Femur (tissue), 1 donor: ENCODE measurements around the gene CBX8.

ENCODE experiments used
- DNase-seq: peaks from one replicate; pipeline ENCODE4 v3.0.0-alpha.2; 2017

CBX8 gene

DNA sequence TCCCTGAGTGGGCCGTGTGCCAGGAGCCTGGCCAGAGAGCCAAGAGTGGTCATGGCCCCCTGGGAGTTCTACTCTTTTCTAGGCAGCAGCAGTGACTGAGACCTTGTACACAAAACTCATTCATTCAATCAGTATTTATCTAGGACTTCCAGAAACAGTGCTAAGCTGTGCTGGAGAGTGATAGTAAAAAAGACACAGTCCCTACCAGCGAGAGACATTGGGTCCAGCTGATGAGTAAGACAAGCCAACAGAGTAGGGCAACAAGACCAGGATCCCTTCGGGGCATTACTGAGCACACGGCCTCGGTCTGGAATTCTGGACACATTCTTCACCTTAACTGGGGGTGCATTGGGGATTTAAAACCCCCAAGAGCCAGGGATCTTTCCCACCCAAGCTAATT is 22.2 kb upstream of the CBX8 start:
- DNase-seq: no peak

DNA sequence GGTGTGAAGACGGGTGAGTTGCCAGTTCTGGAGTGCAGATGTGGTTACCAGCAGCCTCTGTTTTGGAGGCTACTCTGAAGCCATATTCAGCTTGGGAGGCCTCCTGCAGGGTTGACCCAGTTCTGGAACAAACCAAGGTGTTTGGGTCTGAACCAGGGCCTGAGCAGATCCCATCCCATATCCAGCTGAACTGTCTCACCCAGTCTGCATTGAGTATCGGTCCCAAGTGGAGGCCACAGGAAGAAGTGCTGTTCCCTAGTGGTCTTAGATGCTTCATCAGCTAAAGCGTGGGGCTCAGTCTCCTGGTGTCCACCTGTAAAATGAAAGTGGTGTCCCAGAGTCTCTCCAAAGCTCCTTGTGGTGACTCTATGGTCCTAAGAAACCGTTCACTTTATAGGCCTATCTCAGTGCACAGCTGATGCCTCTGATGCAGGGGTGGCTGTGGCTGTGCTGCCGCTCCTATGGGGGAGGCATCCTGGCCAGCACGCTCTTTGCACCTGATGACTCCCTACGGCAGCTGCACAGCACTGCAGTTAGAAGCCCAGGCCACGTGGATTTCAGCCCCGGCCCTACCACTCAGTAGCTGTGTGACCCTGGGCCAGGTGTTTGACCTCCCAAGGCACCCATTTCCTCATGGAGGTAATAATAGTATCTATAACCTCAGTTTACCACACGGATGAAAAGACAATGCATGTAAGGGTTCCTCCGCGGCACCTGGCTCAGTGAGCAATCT is 21.3 kb upstream of the CBX8 start:
- no peak for DNase-seq

DNA sequence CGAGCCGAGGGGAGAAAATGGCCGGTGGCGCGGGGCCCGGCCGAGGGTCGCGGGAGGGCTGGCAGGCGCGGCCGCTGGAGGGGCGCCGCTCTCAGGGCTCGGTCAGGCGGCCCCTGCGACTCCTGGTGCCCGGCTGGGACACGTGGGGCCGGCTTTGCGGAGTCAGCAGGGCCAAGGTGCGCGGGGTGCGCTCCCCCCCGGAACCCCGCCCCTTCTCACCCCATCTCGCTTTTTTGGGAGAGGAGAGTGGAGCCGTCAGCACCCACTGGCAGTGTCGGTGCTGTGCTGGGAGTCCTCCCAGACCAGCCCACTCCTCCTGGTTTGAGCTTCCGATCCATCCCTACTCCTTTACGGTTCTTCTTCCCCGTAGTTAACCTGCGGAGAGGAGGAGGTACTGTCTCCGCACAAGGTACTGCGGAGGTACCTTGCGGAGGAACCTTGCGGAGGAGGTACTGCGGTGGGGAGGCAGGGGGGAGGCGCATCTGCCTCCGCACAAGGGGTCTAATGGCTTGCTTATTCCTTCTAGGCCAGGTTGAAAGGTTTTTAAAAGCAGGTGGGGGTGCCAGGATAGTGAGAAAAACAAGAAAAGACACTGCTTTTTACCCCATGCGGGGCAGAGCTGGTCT is 19.1 kb upstream of the CBX8 start:
- DNase-seq: no peak

DNA sequence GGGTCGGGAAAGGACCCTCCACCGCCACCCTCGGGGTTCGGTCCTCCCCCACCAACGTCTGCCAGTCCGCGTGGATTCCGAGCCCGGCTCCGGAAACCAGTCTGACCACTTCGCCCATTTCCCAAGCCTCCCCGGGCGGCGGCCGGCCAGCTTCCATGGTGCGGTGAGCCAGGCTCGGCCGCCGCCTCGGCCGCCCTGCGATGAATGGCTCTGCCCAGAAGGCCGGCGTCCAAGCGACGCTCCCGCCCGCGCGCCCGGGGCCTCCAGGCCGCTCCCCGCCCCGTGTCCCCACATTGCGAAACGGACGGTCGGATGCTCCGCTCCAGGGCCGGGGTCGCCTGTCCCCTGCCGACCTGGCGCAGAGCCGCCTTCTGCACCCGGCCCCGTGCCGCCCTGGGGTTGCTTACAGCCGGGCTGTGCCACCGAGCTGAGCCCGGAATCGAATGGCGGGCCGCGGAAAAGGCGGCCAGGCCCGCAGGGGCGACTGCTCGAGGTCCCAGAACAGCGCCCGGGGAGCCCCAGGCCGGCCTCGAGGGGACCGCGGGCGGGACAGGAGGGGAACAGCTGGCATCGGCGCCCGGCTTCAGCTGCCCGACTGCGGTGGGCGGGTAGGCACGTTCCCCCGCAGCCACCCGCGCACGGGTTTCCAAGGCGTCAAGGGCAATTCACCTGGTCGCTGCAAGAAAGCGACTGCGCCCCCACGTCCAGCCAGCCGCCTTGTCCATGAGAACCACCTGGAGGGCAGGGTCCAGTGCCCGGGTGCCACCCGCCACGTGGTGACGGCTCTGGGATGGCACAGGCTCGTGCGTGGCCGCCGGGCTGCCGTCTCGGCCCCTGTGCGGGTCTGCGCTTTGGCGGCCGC is 18.3 kb upstream of the CBX8 start:
- no peak for DNase-seq

DNA sequence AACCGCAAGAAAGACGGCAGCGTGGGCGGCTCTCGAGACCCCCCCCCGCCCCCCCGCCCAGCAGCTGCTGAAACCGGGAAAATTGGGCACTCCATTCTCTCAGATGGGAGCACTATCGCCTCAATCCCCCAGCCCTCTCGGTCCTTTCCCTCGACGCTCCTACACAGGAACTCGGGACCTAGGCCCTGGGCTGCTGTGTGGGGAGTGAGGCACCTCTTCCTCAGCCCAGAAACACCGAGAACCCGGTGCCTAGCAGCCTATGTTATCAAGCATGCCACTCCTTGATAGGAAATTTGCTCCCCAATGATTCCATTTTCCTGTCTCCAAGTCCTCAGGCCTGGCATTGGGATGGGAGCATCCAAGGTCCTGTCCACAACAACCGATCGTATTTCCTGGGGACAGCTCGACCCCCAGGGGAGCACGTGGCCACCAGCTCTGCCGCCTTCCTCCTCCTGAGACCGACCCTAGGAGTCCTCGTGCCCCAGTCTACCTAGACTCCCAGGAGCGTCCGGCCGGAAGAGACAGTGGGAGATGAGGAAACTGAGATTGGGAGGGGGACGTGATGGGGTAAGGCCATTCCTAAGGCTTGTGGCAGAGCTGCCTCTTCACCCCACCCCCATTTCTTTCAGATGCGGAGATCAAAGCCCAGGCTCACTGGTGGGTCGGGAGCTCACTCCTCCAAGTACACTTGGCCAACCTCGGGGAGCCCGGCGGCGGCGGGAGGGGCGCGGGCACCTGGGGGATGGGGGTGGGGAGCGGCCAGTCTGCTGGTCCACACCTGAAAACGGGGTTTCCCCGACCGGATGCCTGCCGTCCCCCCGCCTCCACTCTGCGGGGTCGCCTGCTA is 17.5 kb upstream of the CBX8 start:
- DNase-seq: no peak

DNA sequence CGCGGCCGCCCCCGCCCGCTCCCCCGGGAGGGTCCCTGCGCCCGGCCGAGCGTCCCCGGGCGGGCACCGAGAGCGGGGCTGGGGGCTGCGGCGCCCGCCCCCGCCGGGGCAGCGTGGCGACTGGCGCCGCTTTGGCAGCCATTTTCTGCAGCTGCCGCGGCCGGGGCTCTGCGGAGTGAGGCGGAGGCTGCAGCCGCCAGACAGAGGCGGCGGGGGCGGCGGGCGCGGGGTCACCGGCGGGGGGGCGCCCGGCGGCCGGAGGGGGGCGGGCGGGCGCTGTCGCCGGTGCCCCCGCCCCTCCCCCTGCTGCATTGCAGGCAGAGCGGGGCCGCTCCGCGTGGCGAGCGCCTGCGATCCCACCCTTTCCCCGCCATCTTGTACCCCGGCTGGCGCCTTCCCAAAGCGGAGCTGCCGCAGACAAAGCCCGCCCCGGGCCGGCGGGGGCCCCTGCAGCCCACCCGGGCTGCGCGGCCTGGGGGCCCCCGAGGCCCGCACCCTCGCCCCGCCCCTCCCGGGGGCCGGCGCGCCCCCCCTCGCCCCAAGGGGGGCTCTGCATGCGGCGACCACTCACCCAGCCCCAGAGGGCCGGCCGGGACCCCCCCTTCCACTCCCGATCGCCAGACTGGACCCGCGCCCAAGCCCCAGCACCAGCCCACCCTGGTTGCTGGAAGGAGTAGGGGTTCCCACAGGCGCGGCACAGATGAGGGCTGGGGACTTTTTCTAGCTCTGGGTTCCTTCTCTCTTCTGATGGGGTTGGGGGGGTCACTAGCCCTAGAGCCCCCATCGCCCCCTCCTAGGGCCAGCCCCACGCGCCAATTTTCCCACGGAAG is 16.6 kb upstream of the CBX8 start:
- no peak for DNase-seq

DNA sequence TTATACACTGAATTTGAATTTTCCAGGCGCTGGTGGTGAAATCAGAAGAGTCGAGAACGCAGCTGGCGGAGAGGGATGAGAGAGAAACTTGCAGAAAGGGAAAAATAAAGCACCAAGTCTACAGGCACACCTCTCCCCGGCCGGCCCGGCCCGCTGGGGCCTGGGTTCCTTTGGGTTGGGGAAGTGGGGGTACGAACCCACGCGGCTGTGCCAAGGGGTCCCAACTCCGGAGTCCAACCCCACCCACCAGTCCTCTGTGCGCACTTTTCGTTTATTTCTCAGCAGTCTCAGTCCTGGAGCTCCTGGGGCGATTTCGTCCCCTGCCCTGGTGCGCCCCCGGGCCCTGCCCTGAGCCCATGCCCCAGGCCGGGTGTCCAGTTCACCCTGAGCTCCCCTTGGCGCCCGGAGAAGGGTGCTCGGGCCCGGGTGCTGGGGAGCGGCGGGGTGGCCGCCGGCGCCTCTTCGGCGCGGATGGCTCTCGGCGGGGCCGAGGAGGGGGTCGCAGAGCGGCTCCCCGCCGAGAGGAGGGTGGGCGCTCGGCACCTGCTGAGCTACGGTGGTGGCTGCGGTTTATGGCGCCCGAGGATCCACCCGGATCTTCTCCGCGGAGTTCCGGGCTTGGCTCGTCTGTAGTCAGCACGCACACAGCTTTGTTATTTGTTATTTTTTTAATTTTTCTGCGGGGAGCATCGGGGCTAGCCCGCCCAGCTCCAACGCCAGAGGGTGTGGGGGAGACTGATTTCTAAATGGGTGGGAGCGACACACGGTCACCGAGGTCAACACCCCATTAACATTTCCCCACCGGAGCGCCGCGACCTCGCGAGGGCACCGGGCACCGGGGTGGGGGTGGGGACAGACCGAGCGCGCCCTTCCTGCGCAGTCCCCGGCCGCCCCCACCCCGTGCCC is 15.7 kb upstream of the CBX8 start:
- no peak for DNase-seq

DNA sequence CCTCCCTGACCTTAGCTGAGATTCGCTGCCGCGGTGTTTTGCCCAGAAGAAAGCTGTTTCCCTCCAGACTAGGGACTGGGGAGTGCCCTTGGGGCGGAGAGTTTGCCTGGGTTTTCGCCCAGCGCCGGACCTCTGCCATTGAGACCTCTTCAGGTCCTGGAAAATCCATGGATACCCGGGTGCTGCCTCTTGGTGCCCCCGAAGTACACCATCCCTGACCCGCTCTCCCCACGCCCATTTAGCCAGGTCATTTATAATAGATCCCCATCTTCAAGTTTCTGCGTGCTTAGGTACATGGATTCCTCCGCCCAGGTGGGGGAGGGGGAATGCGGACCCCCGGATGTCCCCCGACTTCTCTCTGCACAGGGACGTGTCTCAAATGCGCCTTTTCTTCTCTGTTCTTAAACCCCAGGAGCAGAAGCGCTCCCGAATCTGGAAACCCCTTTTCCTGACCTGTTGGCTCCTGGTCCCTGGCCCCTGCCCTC is 15.0 kb upstream of the CBX8 start:
- DNase-seq: no peak

DNA sequence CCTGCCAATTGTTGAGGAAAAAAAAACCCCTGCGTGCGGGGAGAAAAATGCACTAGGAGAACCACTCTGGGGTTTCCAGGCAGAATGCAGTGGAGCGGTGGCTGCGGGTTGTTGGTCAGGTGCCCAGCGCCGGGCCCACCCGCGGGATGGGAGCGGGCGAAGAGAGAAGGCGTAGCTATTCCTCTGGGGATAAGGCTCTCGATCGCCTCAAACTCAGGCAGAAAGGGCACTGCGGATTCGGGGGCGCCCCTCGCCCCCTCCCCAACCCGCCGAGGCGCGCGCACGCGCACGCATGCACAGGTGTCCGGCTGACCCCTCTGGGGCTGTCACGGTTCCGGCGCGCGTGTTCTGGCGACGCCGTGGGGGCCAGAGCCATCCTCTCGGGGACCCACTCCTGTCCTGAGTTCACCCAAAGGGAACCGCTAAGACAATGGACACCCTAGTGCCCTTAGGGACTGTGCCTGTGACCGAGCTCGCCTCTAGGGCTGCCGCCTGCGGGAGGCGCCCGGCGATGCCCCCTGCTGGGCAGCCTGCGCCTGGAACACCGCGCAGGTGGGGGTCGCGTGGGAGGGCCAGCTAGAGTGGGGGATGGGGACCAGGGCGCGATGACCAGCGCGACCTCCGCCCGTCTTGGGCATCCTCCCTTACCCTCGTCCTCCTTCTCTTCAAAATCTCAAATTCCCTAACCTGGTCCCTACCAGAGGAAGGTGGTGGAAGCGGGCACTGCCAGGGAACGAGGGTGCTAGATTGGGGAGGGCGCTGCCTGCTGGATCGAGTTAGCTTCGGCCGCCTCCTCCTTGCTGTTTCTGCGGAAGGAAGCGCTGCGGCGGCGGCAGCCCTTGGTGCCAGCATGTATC is 14.4 kb upstream of the CBX8 start:
- no peak for DNase-seq

DNA sequence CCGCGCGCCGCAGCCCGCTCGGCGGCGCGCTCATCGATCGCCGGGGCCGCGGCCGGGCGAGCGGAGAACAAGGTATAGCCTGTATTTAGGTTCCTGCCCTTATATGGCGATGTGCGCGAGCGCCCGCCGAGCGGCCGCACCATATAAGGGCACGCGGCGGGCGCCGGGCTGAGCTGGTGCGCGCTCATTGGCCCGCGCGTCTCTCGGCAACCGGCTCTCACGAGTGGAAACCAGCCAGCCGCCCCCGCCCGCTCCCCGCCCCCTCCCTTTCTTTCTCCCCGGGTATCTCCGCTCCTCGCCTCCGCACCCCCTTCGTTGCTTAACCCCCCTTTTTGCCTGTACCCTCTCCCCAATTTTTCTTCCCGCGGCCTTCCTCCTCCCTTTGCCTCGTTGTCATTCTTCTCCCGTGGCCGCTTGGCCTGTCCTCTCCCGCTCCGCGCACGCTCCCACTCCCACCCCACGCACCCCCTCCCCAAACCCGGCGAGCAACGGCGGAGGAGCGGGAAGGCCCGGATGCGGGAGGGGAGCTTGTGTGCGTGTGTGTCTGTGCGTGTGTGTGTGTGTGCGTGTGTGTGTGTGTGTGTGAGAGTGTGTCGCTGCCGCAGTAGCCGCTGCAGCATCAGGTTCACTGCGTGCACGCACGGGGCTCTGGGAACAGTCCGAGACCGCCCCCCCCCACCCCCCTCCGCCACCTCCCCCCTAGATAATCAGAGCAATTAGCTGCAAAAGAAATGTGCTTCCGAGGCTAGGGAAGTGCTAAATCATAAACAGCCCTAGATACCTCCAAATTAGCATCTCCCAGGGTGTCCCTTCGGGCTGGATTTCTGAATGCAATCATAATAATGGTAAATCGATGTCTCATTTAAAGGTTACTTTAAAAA is 13.5 kb upstream of the CBX8 start:
- DNase-seq: peak; percentile 87

DNA sequence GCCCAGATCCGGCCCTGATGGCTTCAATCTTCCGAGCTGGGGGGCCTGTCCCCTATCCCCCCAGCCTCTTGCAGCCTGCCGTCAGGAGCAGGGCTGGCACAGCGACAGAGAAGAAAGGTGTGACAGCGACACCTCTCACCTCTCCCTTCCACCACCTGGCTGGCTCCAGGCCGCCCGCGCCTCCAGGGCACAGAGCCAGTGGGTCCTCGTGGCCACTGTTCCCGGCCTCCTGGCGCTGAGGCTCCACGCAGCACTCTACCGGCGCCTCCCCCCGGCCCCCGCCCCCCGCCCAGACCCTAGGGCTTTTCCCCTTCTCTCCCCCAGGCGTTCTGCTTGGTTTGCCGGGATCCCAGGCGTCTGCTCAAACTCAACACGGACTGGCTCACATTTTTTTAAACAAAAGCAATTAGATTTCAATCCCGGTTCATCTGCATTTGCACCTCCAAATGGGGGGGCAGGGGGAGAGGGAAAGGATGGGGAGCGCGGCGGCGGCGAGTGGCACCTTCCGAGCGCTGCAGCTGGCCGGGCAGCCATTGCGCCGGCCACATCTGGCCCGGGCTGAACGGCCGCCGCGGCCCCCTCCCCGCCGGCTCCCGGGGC is 12.8 kb upstream of the CBX8 start:
- no peak for DNase-seq

DNA sequence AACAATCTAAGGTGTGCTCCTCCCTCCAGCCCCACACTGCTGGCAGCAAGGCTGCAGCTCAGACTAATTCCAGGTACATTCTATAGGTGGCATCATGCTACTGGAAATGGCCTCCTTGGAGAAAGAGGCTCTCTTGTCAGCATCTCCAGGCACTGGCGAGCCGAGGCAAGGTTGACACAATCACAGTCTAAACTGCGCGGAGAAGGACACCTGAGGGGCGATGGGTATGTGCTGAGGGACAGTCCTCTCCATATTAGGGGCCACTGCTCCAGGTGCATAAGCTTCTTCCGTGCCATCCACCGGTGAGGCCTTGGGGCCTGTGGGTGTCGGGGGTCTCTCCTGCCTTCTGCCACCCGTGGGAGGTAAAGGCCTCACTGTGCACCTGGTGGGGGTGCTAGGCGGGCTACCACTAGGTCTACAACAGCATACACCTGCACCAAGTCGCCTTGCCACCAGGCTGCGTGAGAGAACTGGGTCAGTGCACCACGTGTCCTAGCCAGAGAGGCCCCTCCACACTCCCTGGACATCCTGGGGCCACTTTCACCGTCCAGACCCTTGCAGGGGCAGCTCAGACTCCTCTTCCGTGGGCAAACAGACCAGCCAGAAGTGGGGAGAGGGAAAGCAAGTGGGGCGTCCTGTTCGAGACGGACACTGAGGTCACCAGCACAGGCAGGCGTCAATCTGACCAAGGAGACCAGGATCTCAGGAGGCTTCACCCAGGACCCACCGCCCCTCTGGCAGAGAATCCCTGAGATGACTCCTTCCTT is 12.1 kb upstream of the CBX8 start:
- no peak for DNase-seq

DNA sequence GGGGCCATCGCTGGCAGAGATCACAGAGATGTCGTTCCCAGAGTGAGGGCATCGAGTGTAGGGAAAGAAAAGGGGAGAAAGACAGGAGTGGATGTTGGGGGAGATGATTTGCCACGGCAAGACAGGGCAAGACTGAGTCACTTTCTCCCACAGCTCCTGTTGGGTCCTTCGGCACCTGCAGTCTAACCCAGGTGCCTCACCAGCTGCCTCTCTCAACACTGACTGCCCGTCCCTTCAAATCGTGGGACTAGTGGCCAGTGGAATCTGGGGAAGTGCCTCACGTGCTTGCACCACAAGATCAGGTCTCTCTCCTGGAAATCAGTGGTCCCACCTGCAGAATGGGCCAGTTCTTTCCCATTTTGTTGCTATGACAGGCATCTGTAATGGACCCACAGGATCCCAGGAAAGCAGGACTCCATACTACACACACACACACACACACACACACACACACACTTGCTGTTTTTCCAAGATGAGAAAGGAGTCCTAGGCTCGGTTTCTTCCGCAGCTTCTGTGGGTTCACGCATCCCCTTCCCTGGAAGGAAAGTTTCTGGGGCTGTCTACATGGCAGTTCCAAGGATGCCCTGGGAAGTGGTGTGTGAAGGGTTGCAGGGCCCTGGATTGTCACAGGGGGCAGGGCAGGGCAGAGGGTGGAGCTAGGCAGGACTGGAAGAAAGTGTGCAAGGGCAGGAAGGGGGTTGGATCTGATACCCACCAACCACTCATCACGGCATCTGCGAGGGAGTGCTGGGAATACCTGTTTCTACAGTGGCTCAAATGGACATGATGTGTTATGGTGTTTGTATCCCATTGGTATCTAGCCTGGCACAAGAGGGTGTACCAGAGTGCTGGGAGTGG is 10.2 kb upstream of the CBX8 start:
- no peak for DNase-seq

DNA sequence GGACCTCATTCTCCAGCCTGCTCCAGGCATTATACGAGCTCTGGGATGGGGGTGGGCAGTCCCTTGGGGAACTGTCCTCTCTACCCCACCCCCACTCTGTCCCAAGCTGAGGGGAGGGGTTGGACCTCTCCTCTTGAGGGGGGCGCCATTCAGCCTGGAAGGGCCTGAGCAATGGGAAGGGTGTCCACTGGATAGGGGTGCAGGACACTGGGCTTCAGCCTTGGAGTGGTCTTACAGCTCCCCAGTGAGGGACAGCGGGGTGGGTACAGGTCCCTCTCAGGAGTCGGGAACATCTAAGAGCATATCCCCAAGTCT is 9.5 kb upstream of the CBX8 start:
- DNase-seq: no peak

DNA sequence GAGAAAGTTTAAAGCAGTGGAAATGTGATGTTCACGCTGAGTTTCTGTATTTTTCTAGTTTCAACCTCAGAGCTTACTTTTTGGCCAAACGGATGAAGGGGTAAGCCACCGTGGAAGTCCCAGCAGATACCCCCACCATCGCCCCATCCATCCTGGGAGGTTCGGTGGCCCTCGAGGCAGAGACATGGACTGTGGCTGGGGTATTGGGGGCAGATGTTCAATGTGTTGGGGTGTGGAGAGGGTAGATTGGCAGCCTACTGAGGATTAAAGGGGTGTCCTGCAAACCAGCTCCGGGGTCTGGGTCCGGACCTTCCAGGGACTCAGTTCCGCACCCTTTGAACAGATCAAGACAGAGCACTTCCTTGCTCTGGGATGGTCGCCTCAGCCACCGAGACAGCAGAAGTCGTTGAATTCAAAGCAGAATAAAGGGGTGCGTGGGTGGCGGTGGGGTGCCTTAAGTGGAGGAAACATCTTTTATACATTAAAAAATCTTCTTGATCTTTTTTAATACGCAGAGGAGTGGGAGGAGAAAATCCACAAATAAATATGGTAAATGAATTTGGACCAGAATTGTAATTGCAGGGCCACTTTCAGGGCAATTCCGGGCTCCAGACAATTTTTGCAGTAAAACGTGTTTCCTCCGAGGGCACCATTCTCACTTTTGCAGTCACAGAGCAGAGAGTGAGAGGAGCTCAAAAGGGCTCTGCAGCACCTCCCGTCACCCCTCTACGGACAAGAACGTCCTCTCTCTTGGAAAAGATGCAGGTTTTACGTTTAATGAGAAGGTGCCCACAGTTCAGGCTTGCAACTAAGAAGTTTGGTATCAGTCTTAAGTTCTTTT is 8.2 kb upstream of the CBX8 start:
- DNase-seq: no peak
